ENCODE results near the gene ASB6.
A peak's percentile ranks its signal among the peaks of the same experiment; 100 is the strongest.

The ASB6 gene

GRCh38 chr9:129675620-129676019, 33.7 kb upstream of the ASB6 start:
- ATAC-seq (ENCODE audit: low read depth) (no peak), DNase-seq (ENCODE audit: low spot score in 2 of 2) (no peak)
- H3K36me3 Mint-ChIP-seq: no peaks in the 10 kb centered on the region
- H3K27ac Mint-ChIP-seq: no peak overlapping the region
- H3K4me1 Mint-ChIP-seq: no peaks in the 10 kb centered on the region
- H3K27me3 Mint-ChIP-seq: peaks cover 12% of the 10 kb centered on the region
- H3K9me3 Mint-ChIP-seq: no peaks in the 10 kb centered on the region
- H3K4me3 Mint-ChIP-seq: no peak overlapping the region

- DNase-seq (ENCODE audit: low spot score in 2 of 2): no peak
- no peak overlapping the region for H3K27ac Mint-ChIP-seq
- no peaks in the 10 kb centered on the region for H3K36me3 Mint-ChIP-seq
- no peak overlapping the region for H3K4me3 Mint-ChIP-seq
- peaks cover 14% of the 10 kb centered on the region for H3K27me3 Mint-ChIP-seq
- no peak for ATAC-seq (ENCODE audit: low read depth)
- no peaks in the 10 kb centered on the region for H3K9me3 Mint-ChIP-seq
- H3K4me1 Mint-ChIP-seq: no peaks in the 10 kb centered on the region
Observed at GRCh38 chr9:129674229-129674628, 32.3 kb upstream of the ASB6 start.

GRCh38 chr9:129673602-129674001, 31.7 kb upstream of the ASB6 start:
- Mint-ChIP-seq H3K9me3 (no peaks in the 10 kb centered on the region), H3K27ac (no peak overlapping the region), H3K4me1 (no peaks in the 10 kb centered on the region), H3K27me3 (peaks cover 14% of the 10 kb centered on the region), H3K36me3 (no peaks in the 10 kb centered on the region), H3K4me3 (no peak overlapping the region)
- DNase-seq (ENCODE audit: low spot score in 2 of 2): no peak
- no peak for ATAC-seq (ENCODE audit: low read depth)

GRCh38 chr9:129672702-129673101, 30.8 kb upstream of the ASB6 start:
- Mint-ChIP-seq H3K36me3 (no peaks in the 10 kb centered on the region), H3K27ac (no peak overlapping the region), H3K4me1 (no peaks in the 10 kb centered on the region), H3K27me3 (peaks cover 11% of the 10 kb centered on the region), H3K9me3 (no peaks in the 10 kb centered on the region), H3K4me3 (no peak overlapping the region)
- no peak for DNase-seq (ENCODE audit: low spot score in 2 of 2)
- ATAC-seq (ENCODE audit: low read depth): no peak

- Mint-ChIP-seq H3K27ac (no peak overlapping the region), H3K9me3 (no peaks in the 10 kb centered on the region), H3K27me3 (peaks cover 11% of the 10 kb centered on the region), H3K36me3 (no peaks in the 10 kb centered on the region), H3K4me1 (no peaks in the 10 kb centered on the region), H3K4me3 (no peak overlapping the region)
- no peak for ATAC-seq (ENCODE audit: low read depth)
- no peak for DNase-seq (ENCODE audit: low spot score in 2 of 2)
Observed at GRCh38 chr9:129671519-129671918, 29.6 kb upstream of the ASB6 start.

- H3K9me3 Mint-ChIP-seq: no peaks in the 10 kb centered on the region
- no peak overlapping the region for H3K27ac Mint-ChIP-seq
- no peaks in the 10 kb centered on the region for H3K36me3 Mint-ChIP-seq
- H3K4me1 Mint-ChIP-seq: no peaks in the 10 kb centered on the region
- no peak for ATAC-seq (ENCODE audit: low read depth)
- no peak for DNase-seq (ENCODE audit: low spot score in 2 of 2)
- H3K4me3 Mint-ChIP-seq: no peak overlapping the region
- peaks cover 8% of the 10 kb centered on the region for H3K27me3 Mint-ChIP-seq
Observed at GRCh38 chr9:129671065-129671464, 29.1 kb upstream of the ASB6 start.

GRCh38 chr9:129669946-129670345, 28.0 kb upstream of the ASB6 start:
- H3K9me3 Mint-ChIP-seq: no peaks in the 10 kb centered on the region
- ATAC-seq (ENCODE audit: low read depth) (no peak), DNase-seq (ENCODE audit: low spot score in 2 of 2) (no peak)
- H3K27ac Mint-ChIP-seq: no peak overlapping the region
- no peaks in the 10 kb centered on the region for H3K36me3 Mint-ChIP-seq
- no peak overlapping the region for H3K4me3 Mint-ChIP-seq
- peaks cover 3% of the 10 kb centered on the region for H3K4me1 Mint-ChIP-seq
- H3K27me3 Mint-ChIP-seq: peaks cover 11% of the 10 kb centered on the region

- Mint-ChIP-seq H3K4me1 (peaks cover 6% of the 10 kb centered on the region), H3K27me3 (peaks cover 14% of the 10 kb centered on the region), H3K27ac (no peak overlapping the region), H3K36me3 (no peaks in the 10 kb centered on the region), H3K4me3 (no peak overlapping the region), H3K9me3 (no peaks in the 10 kb centered on the region)
- no peak for DNase-seq (ENCODE audit: low spot score in 2 of 2)
- no peak for ATAC-seq (ENCODE audit: low read depth)
Observed at GRCh38 chr9:129669141-129669718, 27.3 kb upstream of the ASB6 start.

- H3K4me1 Mint-ChIP-seq: peaks cover 6% of the 10 kb centered on the region
- H3K27ac Mint-ChIP-seq: no peak overlapping the region
- no peak overlapping the region for H3K4me3 Mint-ChIP-seq
- peaks cover 14% of the 10 kb centered on the region for H3K27me3 Mint-ChIP-seq
- H3K36me3 Mint-ChIP-seq: no peaks in the 10 kb centered on the region
- DNase-seq (ENCODE audit: low spot score in 2 of 2) (no peak), ATAC-seq (ENCODE audit: low read depth) (no peak)
- no peaks in the 10 kb centered on the region for H3K9me3 Mint-ChIP-seq
Observed at GRCh38 chr9:129667850-129668249, 25.9 kb upstream of the ASB6 start.

GRCh38 chr9:129667378-129667777, 25.4 kb upstream of the ASB6 start:
- Mint-ChIP-seq H3K27ac (no peak overlapping the region), H3K36me3 (no peaks in the 10 kb centered on the region), H3K4me3 (no peak overlapping the region), H3K9me3 (no peaks in the 10 kb centered on the region), H3K27me3 (peaks cover 14% of the 10 kb centered on the region), H3K4me1 (peaks cover 6% of the 10 kb centered on the region)
- ATAC-seq (ENCODE audit: low read depth) (no peak), DNase-seq (ENCODE audit: low spot score in 2 of 2) (no peak)

- H3K4me3 Mint-ChIP-seq: no peak overlapping the region
- H3K27me3 Mint-ChIP-seq: peaks cover 14% of the 10 kb centered on the region
Observed at GRCh38 chr9:129666575-129666974, 24.6 kb upstream of the ASB6 start.

GRCh38 chr9:129665814-129666520, 24.0 kb upstream of the ASB6 start:
- peaks cover 14% of the 10 kb centered on the region for H3K27me3 Mint-ChIP-seq
- no peak overlapping the region for H3K27ac Mint-ChIP-seq
- peaks cover 6% of the 10 kb centered on the region for H3K4me1 Mint-ChIP-seq
- DNase-seq (ENCODE audit: low spot score in 2 of 2) (no peak), ATAC-seq (ENCODE audit: low read depth) (peak; percentile 14)
- no peaks in the 10 kb centered on the region for H3K36me3 Mint-ChIP-seq
- H3K4me3 Mint-ChIP-seq: no peak overlapping the region
- no peaks in the 10 kb centered on the region for H3K9me3 Mint-ChIP-seq

More at GRCh38 chr9:129666575-129666974, 24.6 kb upstream of the ASB6 start:
- ATAC-seq (ENCODE audit: low read depth): no peak
- Mint-ChIP-seq H3K9me3 (no peaks in the 10 kb centered on the region), H3K27ac (no peak overlapping the region), H3K36me3 (no peaks in the 10 kb centered on the region), H3K4me1 (peaks cover 6% of the 10 kb centered on the region)
- DNase-seq (ENCODE audit: low spot score in 2 of 2): no peak

- Mint-ChIP-seq H3K4me3 (peak within 1 kb of the TSS; percentile 88), H3K27me3 (peaks cover 14% of the 10 kb centered on the region), H3K9me3 (no peaks in the 10 kb centered on the region), H3K4me1 (peaks cover 6% of the 10 kb centered on the region), H3K27ac (peak within 1 kb of the TSS; percentile 55), H3K36me3 (no peaks in the 10 kb centered on the region)
- peak; percentile 52 for ATAC-seq (ENCODE audit: low read depth)
- no peak for DNase-seq (ENCODE audit: low spot score in 2 of 2)
Observed at GRCh38 chr9:129665389-129665775, 23.4 kb upstream of the ASB6 start, which contains the start of gene PRRX2. Gene PRRX2 (plus strand): TSS chr9:129665647. CDS start chr9:129665868, 221 bp downstream.

- peak; percentile 41 for ATAC-seq (ENCODE audit: low read depth)
- Mint-ChIP-seq H3K27me3 (peaks cover 13% of the 10 kb centered on the region), H3K9me3 (no peaks in the 10 kb centered on the region), H3K4me3 (peak overlapping the region; percentile 88), H3K36me3 (no peaks in the 10 kb centered on the region), H3K27ac (peak overlapping the region; percentile 55), H3K4me1 (peaks cover 6% of the 10 kb centered on the region)
- DNase-seq (ENCODE audit: low spot score in 2 of 2): no peak
Observed at GRCh38 chr9:129664746-129665388, 22.9 kb upstream of the ASB6 start.
